ENCODE results near the gene GLA. TPM values are rescaled to one million over a fixed set of nuclear protein-coding genes. Genes with fewer than 3 reads are reported as not detected.

The GLA gene
- polyA plus RNA-seq, 3 donors: 11.4 to 29.5 (median 15.0) TPM

DNA sequence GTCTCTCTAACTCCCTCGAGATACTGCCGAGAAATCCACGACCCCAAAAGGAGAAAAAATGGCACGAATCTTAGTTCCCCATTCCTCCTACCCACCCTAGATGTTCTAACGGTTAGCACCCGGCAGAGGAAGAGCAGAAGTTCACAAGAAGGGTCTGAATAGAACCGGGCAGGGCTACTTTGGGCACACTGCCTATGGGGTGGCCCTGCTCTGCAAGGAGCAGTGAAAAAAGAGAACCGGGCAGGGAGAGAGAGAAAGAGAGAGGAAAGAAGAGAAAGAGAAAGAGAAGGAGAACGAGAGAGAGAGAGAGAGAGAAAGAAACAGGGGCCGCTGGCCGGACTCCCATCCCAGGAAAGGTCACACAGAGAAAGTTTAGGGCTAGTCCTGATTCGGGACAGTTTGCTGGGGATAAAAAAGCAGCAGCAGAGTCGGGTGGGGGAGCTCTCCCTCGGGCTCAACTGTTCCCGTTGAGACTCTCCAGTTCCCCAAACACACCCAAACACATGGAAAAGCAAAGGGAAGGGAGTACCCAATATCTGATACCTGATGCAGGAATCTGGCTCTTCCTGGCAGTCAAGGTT, 468 bp downstream of the GLA start:
- H3K27ac ChIP-seq (ENCODE audit: low read depth, low read length): peak overlapping the region; percentile 54
- 1 to 24% (median 1%) methylated on average over 15 of the region's 15 CpGs for WGBS, 3 donors

DNA sequence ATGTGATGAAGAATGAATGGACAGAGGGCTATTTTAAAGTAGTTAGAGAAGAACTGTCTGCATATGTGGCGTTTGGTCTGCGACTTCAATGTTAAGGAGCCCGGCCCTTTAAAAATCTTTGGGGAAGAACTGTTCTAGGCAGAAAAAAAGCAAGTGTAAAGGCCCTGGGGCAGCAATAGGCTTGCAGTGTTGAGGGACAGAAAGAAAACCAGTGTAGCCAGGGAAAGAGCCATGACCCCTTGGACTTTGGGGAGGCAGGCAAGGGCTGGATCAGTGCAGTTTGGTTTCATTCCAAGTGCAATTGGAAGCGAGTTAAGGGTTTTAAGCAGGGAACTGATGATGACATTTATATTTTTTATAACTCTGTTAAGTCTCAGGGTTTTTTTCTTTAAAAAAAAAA, 7.9 kb downstream of the GLA start:
- WGBS, 3 donors: 84 to 96% (median 91%) methylated on average over 4 of the region's 4 CpGs
- no peak overlapping the region for H3K27ac ChIP-seq (ENCODE audit: low read depth, low read length)

DNA sequence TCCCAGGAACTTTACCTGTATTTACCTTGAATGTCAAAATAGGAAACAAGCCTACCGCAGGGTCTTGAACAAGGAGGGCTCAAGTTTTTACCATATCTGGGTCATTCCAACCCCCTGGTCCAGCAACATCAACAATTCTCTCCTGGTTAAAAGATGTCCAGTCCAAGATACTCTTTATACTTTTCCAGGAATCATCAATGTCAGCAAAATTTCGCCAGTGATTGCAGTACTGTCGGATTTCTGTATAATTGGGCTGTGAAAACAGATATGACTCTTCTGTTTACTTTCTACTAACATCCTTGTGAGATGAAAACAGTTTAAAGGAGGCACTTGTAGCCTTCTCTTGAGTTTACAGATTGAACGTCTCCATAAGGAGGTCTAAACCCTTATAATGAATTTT, 9.0 kb downstream of the GLA start:
- WGBS, 3 donors: 71 to 91% (median 85%) methylated on average over 4 of the region's 4 CpGs
- H3K27ac ChIP-seq (ENCODE audit: low read depth, low read length): no peak overlapping the region

DNA sequence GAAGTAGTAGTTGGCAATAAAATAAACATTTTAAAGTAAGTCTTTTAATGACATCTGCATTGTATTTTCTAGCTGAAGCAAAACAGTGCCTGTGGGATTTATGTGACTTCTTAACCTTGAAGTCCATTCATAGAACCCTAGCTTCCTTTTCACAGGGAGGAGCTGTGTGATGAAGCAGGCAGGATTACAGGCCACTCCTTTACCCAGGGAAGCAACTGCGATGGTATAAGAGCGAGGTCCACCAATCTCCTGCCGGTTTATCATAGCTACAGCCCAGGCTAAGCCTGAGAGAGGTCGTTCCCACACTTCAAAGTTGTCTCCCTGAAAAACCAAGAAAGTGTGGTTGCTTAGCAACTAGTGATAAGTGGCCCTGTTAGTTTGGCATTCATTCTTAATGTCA, 9.9 kb downstream of the GLA start:
- WGBS, 3 donors: 32 to 54% (median 46%) methylated on average over 4 of the region's 4 CpGs
- no peak overlapping the region for H3K27ac ChIP-seq (ENCODE audit: low read depth, low read length)

DNA sequence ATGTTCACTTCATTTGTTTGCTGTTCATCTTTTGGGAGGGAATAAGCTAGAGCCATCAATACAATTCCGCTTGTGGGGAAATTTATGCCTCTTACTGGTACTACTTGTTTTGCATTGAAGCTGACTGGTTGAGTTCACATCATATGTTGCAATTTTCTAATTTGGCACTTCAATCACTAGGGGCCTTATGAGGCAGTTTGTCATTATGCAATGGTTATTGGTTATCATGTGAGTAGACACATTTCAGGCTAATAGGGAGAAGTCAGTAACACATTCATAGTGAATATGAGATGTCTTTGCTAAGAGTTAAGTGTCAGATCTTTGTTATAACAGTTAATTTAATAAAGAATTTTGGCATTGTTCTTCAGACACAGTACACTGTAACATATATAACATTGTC, 11.9 kb downstream of the GLA start:
- 74 to 93% (median 89%) methylated on average over 1 of the region's 1 CpG for WGBS, 3 donors
- H3K27ac ChIP-seq (ENCODE audit: low read depth, low read length): no peak overlapping the region

DNA sequence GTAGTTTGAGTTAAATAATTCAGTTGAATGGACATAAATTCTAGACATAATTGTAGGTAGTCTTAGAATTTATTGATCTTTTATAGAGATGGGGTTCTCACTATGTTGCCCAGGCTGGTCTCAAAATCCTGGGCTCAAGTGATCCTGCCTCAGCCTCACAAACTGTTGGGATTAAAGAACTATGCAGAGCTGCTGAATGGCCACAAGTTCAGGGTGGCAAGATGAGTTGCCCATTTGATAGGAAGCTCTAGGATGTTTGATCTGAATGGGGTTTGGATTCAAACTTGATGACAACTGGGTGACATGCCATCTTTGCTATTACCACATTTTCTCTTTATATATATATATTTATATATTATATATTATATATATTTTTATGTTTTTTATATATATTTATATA, 13.4 kb downstream of the GLA start:
- H3K27ac ChIP-seq (ENCODE audit: low read depth, low read length): no peak overlapping the region

DNA sequence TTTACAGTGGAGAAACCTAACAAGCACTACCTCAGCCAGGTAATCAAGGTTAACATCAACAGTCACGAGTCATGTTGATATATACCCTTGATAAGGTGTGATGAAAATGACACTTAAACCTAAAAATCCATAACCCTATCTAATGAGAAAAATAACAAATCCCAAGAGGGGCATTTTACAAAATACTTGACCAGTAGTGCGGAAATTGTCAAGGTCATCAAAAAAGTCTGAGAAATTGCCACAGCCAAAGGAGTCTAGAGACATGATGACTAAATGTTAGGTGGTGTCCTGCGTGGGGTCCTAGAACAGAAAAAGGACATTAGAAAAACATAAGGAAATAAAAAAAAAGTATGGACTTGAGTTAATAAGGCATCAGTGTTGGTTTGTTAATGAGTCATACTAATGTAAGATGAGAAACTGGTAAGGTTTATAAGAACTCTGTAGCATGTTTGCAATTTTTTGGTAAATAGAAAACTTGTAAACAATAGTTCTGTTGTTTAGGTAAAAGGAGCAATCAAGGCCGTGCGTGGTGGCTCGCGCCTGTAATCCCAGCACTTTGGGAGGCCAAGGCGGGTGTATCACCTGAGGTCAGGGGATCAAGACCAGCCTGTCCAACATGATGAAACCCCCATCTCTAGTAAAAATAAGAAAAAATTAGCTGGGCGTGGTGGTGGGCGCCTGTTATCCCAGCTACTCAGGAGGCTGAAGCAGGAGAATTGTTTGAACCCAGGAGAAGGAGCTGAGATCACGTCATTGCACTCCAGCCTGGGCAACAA, 14.0 kb downstream of the GLA start:
- no peak overlapping the region for H3K27ac ChIP-seq (ENCODE audit: low read depth, low read length)
- 81 to 86% (median 85%) methylated on average over 9 to 11 of the region's 11 CpGs for whole genome bisulfite sequencing, 3 donors

DNA sequence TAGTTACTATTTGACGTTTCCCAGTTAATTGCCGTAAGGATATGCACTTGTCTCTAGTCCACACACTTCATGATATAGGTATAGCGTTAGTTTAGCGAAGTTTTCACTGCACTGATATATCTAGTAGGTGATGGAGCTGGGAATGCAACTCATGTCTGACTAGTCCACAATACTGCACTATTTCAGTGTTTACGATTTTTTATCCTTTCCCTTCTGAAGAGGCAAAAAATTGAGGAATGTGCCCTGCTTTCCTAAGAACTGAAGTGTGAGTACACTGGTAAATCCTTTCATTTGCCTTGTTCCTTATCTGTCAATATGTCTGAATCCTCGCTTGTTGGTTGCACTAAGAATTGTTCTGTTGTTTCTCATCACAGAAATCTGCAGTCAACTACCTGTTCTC, 15.9 kb downstream of the GLA start:
- H3K27ac ChIP-seq (ENCODE audit: low read depth, low read length): no peak overlapping the region
- WGBS, 3 donors: 24 to 60% (median 42%) methylated on average over 6 of the region's 6 CpGs

DNA sequence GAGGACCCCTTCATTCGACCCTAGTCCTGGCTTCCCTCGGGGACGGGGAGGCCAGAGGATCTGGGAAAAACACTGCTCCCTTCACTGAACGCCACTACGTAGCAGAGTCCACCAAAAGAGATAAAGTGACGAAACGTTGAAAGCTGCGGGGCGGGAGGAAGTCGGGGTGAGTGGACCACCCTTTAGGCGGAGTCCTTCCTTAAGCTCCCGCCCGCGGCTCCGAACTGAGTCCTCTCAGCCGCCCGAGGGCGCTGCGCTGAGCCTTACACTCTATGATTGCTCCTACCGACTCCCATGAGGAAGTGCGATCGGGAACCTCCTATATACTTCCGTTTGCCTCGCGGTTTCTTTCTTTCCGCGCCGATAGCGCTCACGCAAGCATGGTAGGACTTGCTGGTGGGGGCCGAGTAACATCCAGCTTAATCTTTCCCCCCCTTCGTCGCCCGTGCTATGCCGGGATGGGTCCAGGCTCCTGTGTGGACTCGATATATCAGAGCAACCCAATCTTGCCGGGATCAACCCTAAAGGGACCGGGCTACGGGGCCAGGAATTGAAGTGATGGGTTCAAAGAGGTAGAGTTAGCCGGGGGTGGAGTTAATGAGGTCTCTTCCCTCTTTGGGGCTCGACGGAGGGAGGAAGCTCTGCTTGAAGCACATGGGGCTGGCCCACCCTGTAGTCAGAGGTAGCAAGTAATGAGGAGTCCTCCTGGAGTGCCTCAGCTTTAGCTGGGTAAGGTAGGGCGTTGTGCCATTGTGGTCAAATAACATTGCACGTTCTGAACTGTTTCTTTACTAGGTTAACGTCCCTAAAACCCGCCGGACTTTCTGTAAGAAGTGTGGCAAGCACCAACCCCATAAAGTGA, 16.8 kb downstream of the GLA start, which contains the start of gene RPL36A:
Gene RPL36A (plus strand): TSS at position 348 of the 862 bp plus-strand sequence. CDS start 33 bp downstream, at position 381.
- WGBS, 3 donors: 0 to 33% (median 1%) methylated on average over 43 to 47 of the region's 47 CpGs
- H3K27ac ChIP-seq (ENCODE audit: low read depth, low read length): no peak within 1 kb of the TSS

DNA sequence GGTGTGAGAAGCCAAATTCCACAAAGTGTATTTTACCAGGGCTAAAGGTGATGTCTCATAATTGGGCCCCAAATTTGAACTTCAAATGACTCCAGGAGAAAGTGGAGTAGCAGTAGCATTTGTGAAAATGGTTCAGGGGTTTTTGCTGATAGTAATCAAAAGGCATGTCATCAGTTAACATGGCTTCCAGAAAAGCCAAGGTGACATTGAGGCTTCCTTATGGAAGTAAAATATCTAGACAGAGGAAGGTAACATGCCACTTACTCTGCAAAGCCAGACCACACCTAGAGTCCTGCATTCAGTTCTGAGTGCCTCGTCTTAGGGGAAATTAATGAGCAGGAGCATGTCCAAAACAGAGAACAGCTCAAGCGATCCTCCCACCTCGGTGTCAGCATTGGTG, 19.1 kb downstream of the GLA start:
- WGBS, 3 donors: 82 to 90% (median 85%) methylated on average over 3 of the region's 3 CpGs
- no peak overlapping the region for H3K27ac ChIP-seq (ENCODE audit: low read depth, low read length)

DNA sequence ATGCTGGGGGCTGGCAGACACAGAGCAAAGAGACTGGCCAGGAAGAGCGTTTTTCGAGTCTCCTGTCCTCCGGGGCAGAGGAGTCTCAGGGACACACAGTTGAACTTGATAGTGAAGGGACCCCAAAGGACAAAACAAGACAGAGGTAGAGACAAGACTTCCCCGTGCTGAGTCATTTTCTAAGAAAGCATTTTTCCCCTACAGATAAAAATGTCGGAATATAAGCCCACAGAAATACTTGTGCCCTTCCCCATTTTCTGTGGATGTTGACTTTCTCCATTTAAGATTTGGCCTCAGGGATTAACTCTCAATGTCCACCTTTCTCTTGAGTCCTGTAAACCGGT, 21.2 kb downstream of the GLA start:
- no peak overlapping the region for H3K27ac ChIP-seq (ENCODE audit: low read depth, low read length)
- WGBS, 3 donors: 61 to 81% (median 65%) methylated on average over 6 of the region's 6 CpGs

DNA sequence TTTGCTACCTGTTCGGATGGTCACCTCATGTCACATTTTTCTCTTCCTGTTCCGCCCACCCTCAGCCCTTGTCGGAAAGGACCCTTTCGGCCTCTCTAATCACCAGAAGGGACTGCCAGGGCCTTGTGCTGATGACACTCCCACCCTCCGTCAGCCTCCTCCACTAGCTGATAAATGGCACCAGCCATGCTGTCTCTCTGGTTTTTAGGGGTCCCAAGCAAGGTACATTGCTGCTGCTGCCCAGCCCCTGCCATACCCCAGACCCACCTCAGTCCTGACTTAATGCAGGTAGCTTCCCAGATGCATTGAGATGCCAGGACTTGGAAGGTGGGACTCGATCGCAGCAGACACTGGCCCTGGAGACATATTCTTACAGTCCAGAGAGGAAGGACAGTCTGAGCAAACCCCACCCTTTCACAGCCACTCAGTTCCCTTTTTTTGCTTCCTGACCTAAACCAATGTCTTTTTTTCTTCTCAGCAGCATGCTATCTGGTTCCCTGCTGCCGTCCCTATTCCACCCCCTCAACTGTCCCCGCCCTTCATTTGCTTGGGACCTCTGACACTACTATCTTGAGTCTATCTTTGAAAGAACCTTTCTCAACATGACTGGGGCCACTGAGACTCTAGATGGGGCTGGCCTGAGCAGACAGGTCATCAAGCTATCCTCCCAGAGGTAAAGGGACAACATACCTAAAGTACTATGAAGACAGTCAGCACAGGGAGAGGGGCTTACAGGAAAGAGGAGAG, 21.8 kb downstream of the GLA start, which contains the start of gene BTK:
Gene BTK (minus strand): TSS at position 397 of the 747 bp plus-strand sequence. CDS start 10,907 bp downstream, outside the sequence.
- WGBS, 3 donors: 51 to 74% (median 67%) methylated on average over 9 of the region's 9 CpGs

DNA sequence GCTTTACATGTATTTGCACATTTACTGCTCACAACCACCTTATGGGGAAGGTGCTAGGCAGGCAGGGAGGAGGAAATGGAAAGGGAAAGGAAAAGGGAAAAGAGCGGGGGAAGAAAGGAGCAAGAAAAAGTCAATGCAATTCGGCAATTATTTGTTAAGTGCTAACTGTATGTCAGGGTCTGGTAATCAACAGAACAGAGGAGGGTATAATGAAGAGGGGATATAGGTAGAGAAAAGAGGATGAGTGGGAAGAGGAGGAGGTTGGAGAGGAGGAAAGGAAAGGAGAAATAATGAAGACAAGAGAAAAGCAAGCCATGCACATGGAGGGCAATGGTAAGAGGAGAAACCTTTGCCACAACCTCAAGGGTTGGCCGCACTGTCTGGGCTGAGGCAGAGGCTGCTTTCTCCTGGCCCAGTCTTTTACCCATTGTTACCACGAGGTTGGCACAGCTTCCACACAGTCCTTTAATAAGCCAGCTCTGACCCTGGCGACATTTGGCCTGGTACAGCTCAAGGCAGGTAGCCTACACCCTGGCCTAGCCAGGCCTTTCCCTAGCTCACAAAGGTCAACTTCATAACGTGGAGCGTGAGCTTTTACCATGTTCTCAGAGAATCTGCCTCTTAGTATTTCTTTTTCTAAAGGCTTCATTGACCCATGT, 22.6 kb downstream of the GLA start:
- 69 to 86% (median 70%) methylated on average over 7 of the region's 7 CpGs for WGBS, 3 donors
- H3K27ac ChIP-seq (ENCODE audit: low read depth, low read length): no peak overlapping the region

More for the DNA sequence above, 21.8 kb downstream of the GLA start, which contains the start of gene BTK:
- no peak within 1 kb of the TSS for H3K27ac ChIP-seq (ENCODE audit: low read depth, low read length)

DNA sequence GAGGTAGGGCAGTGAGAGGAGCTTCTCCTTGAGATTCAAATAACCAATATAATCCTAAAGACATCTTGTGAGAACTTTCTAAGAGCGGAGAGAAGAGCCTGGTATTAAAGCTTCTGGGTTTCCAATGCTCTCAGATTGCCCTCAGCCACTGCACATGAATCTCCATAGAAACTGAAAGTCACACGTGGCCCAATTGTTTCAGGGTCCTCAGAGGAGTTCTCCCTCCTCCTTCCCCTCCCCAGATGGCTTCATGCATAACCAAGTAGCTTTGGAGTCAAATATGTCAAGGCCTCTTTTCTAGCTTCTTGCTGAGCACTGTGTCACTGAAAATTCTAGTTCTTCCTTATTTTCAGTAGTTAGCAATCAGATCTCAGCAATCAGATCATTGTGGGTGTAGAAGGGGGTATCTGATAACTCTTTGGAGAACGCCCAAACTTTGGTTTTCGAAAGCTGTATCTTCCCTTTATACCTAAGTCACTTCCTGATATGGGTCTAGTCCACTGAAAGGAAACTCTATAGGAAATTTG, 24.0 kb downstream of the GLA start:
- H3K27ac ChIP-seq (ENCODE audit: low read depth, low read length): no peak overlapping the region
- 55 to 57% (median 56%) methylated on average over 4 of the region's 4 CpGs for WGBS, 3 donors

DNA sequence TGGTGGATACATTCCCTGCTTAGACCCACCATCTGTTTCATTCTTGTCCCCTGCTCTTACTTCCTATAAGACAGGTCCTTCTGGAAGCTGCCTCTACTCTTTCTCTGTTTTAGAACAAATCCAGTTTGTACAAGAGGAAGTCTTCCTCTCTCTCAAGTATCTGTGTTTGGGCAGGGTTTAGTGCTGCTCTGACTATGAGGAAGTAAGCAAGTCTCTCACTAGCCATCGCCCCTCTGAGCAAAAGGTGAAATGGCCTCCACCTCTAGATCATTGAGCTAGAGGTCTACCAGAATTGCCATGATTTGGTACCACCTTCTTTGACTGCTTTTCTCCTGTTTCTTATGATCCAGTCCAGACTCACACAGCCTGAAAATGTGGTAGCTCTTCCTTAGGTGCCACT, 30.2 kb downstream of the GLA start:
- WGBS, 3 donors: 38 to 67% (median 52%) methylated on average over 1 of the region's 1 CpG
- no peak overlapping the region for H3K27ac ChIP-seq (ENCODE audit: low read depth, low read length)

DNA sequence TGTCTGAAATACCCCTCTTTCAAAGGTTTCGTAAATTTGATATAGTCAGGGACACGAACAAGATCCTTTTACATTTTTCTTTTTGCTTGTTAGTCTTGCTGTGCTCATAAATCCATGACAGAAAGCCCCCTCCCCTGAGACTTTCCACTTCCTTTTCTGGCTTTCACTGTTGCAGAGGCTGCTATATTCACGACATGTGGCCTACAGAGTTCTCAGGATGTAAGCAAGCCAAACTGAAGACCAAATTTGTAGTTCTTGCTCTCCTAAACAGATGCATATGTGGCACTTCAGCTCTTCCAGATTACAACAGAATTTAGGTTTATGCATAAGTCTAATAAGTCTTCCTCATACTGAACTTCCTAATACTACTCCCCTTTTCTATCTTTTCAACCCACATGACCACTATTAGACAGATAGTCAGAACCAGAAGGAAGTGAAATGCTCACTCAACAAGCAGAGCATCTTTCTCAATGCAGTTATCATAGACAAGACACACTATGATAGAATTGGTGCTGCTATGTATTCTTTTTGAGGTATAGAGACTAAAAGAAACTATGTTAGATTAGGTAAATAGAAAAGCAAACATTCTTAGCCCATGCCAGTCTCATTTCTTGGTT, 36.7 kb downstream of the GLA start:
- 40 to 63% (median 45%) methylated on average over 3 of the region's 3 CpGs for WGBS, 3 donors
- H3K27ac ChIP-seq (ENCODE audit: low read depth, low read length): no peak overlapping the region

DNA sequence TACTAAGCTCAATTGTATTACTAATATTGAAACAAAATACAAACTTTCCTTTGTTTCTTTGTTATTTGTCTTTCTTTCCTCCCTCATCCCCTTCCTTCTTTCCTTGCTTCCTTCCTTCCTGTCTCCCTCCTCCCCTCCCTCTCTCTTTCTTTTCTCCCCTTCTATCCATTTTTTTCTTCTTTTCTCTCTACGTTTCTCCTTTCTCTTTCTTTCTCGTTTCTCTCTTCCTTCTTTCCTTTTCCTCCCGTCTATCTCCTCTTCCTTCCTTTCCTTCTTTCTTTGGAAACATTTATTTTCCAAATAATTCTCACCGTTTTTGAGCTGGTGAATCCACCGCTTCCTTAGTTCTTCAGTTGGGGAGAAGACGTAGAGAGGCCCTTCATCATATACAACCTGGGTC, 38.0 kb downstream of the GLA start:
- WGBS, 3 donors: 57 to 75% (median 65%) methylated on average over 6 of the region's 6 CpGs
- H3K27ac ChIP-seq (ENCODE audit: low read depth, low read length): no peak overlapping the region

Measured in adipose tissue (tissue), 3 donors.